Hematopoietic multipotent progenitor cell treated with erythropoietin and hydrocortisone succinate and interleukin-3 and kit ligand, for 15 days (in vitro differentiated cells): ENCODE results near the gene MGAT4D.
"Not testable (repeated sequence)": the region's sequence is repeated elsewhere in the genome, so short reads cannot be mapped to it uniquely, and the experiment has no call there.

Experiments used
- DNase-seq: peaks from one replicate; pipeline ENCODE4 v3.0.0-alpha.2; 2015; ENCODE audit warnings: low spot score

Gene MGAT4D

DNA sequence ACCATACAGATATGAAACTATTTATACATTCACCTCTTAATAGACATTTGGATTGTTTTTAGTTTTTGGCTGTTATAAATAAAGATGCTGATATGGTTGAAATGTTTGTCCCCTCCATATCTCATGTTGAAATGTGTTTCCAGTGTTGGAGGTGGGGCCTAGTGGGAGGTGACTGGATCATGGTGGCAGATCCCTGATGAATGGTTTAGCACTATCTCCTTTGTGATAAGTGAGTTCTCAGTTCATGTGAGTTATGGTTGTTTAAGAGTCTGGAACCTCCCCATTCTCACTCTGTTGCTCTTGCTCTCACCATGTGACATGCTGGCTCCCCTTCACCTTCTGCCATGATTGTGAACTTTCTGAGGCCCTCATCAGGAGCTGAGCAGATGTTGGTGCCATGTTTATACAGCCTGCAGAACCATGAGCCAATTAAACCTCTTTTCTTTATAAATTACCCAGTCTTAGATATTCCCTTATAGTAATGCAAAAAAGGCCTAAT is 58.4 kb downstream of the MGAT4D start:
- DNase-seq = no peak

DNA sequence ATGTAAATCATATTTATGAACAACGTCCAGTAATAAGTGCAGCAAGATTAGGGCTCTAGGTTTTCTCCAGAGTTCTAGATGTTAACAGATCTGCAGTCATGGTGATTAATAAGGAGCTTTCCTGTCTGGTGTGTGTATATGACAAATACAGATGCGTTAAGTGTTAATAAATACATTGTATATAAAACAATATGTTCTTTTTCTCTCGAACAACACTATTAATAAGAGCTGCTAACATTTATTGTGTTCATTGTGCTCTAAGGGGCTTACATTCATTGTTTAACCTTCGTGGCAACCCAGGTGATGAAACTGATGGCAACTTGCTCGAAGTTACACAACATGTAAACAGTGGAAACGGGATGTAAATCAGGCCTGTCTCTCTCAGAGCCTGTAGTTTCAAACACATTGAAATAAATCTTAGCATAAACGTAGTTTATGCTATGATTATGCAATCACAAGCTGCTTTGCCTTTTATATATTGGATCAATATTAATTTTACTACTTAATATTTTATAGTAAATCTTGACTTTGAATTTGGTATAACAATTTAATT is 70.1 kb downstream of the MGAT4D start:
- no peak for DNase-seq

DNA sequence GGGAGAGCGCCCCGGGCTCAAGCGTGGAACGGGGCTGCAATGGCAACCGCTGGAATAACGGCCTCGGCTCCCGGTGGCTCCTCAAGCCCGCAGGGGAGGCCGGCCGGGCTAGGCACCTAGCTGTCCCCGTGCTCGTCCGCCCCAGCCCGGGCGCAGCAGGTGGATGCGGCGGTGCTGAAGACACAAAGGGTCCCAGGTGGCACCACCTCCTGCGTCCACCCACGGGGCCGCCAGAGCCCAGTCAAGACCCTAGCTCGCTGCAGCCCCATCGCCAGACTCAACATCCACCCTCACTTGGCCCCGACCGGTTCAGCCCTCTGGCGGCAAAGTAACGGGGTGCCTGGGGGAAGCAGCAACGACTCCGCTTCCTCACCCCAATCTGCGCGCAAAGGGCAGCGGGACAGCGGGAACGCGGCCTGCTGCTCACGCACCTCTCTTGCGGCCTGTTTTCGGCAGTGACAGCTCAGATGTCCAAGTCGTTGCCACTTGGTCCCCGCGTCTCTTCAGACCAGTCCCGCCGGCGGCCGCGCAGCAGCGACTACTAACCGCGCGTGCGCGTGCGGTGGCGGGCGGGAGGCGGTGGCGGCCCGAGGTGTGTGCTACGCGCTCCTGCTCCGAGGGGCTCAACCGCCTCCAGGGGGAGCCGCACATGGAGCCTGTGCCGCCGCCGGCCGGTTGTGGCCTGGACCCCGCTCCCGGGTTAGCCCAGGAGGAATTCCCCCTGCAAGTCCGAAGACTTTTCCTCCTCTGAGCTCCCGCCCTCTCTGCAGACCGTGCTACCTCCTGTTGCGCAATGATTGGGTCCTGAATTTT is 70.8 kb downstream of the MGAT4D start, which contains the start of gene CLGN:
Gene CLGN, minus strand, starts transcription at position 543 of the 813 bp plus-strand sequence. CDS start 14,570 bp downstream, outside the sequence.
- peak; percentile 24 for DNase-seq

DNA sequence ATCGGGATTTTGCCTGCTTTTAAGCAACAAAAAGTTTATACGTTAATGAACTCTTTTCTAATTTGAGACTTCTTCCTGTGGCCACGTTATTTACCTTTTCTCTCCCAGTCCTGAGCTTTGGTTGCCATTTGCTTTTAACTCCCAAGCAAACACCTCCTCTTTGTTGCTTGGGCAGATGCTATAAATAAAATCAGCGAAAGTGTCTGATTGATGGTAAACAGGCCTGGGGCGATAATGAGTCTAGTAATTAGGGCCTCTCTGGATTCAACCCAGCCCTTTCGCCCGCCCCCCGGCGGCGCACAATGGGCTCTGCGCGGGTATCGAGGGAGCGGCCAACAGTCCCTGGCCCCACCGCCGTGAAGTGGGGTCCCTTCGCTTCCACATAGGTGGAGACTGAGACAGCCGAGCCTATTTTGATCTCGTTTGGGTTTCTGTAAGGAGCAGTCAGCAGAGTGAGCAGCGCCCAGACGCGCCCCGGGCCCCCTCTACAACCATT is 71.4 kb downstream of the MGAT4D start:
- no peak for DNase-seq

DNA sequence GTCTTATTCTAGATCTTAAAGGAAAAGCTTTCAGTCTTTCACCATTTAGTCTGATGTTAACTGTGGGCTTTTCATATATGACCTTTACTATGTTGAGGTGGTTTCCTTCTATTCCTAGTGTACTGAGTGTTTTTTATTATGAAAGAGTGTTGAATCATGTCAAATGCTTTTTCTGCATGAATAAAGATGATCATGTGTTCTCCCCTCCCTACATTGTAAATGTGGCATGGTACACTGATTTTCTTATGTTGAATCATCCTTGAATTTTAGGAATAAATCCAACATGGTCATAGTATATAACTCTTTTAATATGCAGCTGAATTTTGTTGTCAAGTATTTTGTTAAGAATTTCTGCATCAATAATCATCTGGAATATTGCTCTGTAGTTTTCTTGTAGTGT is 75.0 kb downstream of the MGAT4D start:
- DNase-seq = no peak

DNA sequence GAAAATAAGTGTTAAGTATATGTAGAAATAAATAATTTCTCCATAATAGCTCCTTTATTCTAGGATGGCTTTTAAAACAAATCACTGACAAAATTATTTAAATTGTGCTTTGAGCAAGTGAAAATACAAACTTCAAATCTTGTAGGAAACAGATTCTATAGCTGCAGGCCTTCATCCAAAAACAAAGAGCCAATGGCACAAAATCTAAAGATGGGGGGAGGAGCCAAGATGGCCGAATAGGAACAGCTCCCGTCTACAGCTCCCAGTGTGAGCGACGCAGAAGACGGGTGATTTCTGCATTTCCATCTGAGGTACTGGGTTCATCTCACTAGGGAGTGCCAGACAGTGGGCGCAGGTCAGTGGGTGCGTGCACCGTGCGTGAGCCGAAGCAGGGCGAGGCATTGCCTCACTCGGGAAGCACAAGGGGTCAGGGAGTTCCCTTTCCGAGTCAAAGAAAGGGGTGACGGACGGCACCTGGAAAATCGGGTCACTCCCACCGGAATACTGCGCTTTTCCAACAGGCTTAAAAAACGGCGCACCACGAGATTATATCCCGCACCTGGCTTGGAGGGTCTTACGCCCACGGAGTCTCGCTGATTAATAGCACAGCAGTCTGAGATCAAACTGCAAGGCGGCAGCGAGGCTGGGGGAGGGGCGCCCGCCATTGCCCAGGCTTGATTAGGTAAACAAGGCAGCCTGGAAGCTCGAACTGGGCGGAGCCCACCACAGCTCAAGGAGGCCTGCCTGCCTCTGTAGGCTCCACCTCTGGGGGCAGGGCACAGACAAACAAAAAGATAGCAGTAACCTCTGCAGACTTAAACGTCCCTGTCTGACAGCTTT is 84.7 kb downstream of the MGAT4D start:
- DNase-seq = not testable (repeated sequence)

DNA sequence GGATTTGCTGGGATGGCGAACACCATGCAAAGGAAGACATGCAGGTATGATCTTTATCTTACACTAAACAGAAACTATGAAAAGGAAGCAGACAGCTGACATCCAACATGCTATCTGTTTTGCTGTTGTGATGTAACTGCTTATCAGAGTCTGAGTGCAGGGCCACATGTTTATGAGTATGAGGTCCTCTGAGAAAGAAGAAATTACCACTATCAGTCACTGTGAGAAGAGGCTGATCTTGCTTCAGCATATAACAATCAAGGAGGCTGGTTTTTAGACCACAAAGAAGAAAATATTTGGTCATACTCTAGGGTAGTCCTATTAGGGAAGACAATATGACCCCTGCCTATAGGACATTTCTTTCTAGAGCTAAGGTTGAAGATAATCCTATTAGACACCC is 89.1 kb downstream of the MGAT4D start:
- DNase-seq = no peak

DNA sequence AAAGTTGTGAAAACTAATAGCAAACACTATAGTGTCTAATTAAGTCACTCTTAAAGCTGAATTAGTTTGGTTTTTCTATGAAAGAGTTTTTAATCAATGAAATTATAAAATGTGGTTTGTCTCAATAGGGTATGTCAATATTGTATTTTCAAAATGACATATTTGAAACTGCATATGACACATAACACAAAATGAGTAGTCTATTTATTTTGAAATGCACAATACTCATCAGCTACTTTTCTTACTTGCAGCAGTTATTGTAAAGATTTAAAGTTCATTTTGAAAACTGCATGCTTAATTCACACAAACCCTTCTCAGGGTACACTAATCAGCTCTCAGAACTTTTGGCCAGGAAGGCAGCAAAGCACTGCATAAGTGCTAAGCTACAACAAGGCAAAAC is 91.8 kb downstream of the MGAT4D start:
- DNase-seq = no peak

DNA sequence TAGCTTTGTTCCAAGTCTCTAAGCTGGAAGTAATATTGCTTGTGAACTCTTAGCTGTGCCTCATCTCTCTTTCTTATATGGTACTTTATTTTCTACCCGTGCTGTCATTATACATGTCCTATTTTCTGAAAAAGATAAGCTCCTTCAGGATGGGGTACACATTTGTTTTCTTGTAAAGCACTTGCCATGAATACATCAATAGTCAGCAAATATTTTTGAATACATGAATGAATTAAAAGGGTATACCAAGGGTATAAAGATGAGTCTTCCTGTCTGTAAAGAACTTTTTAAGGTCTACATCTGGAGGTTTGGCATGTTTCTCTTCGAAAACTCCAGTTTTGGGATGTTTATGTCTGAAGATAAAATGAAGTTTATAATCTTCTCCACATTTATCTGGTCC is 98.0 kb downstream of the MGAT4D start:
- DNase-seq = no peak

DNA sequence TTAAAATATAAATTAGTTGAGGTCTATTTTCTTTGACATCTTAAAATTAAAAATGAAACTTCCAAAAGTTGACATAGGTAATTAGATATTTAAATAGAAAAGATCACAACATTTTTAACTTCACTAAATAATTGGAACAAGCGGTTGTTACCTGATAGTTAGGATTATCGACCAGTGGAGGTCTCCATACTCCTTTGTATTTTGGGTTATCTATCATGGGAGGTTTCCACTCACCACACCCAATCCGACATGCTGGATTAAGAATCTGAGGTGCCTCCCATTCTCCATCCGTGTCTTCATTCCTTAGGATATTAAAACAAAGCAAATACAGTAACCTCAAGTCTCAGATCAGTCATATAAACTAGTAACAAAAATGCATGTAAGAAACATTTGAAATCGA is 102.4 kb downstream of the MGAT4D start:
- no peak for DNase-seq
